Measurements from ENCODE around the gene CDH23. TPM values are rescaled to one million over a fixed set of nuclear protein-coding genes. Genes with fewer than 3 reads are reported as not detected.

The CDH23 gene
- total RNA-seq, 1 experiment from 2014 or later: not detected

GRCh38 chr10:71751515-71752224 lies 354.9 kb downstream of the CDH23 start:
- Histone ChIP-seq H3K27ac (ENCODE audit: low read length) (no peak overlapping the region), H3K9ac (ENCODE audit: low read length) (no peak overlapping the region), H3K4me1 (ENCODE audit: insufficient read depth, low read length) (no peaks in the 10 kb centered on the region), H4K20me1 (ENCODE audit: low read length) (no peaks in the 10 kb centered on the region), H3K4me2 (ENCODE audit: low read length) (no peak overlapping the region), H3F3A (ENCODE audit: low read length, unreplicated experiment) (no peaks in the 10 kb centered on the region), H2AFZ (ENCODE audit: low read length) (no peak overlapping the region), H3K79me2 (ENCODE audit: low read length) (no peaks in the 10 kb centered on the region), H3K36me3 (ENCODE audit: low read depth, low read length) (no peaks in the 10 kb centered on the region), H3K4me3 (ENCODE audit: low read length) (no peak overlapping the region), H3K27me3 (ENCODE audit: low read length) (no peaks in the 10 kb centered on the region), H3K9me2 (replicated peaks; ENCODE audit: low read length) (no peaks in the 10 kb centered on the region), H3K9me3 (ENCODE audit: low read length) (no peaks in the 10 kb centered on the region)
- TF ChIP-seq EZH2 (IDR thresholded peaks at IDR 0.05; ENCODE audit: low read length, unreplicated experiment) (no peak), CTCF (conservative IDR thresholded peaks at IDR 0.05; ENCODE audit: low read depth, low read length) (no peak), EZH2phosphoT487 (IDR thresholded peaks at IDR 0.05; ENCODE audit: borderline replicate concordance, low read length) (no peak)
- POLR2A ChIA-PET (ENCODE audit: unreplicated experiment): interaction anchor here (0.6 kb wide), 1 partner anchor 85 kb away, joined by 3 read pairs; no protein-coding TSS in a partner anchor
- intact Hi-C loops (cut with micrococcal nuclease): no loop called here
- BruUV-seq (replicated peaks): no TSS peak
- DNase-seq (no peak), ATAC-seq (no peak)
- CTCF ChIA-PET: no interaction called here

- Histone ChIP-seq H3K27ac (ENCODE audit: low read length) (no peak overlapping the region), H3K4me1 (ENCODE audit: insufficient read depth, low read length) (no peaks in the 10 kb centered on the region), H3K9ac (ENCODE audit: low read length) (no peak overlapping the region), H2AFZ (ENCODE audit: low read length) (no peak overlapping the region), H3K79me2 (ENCODE audit: low read length) (no peaks in the 10 kb centered on the region), H3K9me3 (ENCODE audit: low read length) (no peaks in the 10 kb centered on the region), H3K27me3 (ENCODE audit: low read length) (no peaks in the 10 kb centered on the region), H3F3A (ENCODE audit: low read length, unreplicated experiment) (no peaks in the 10 kb centered on the region), H3K4me3 (ENCODE audit: low read length) (no peak overlapping the region), H3K36me3 (ENCODE audit: low read depth, low read length) (no peaks in the 10 kb centered on the region), H4K20me1 (ENCODE audit: low read length) (no peaks in the 10 kb centered on the region), H3K4me2 (ENCODE audit: low read length) (no peak overlapping the region), H3K9me2 (replicated peaks; ENCODE audit: low read length) (no peaks in the 10 kb centered on the region)
- TF ChIP-seq EZH2phosphoT487 (IDR thresholded peaks at IDR 0.05; ENCODE audit: borderline replicate concordance, low read length) (no peak), EZH2 (IDR thresholded peaks at IDR 0.05; ENCODE audit: low read length, unreplicated experiment) (no peak), CTCF (conservative IDR thresholded peaks at IDR 0.05; ENCODE audit: low read depth, low read length) (no peak)
- ChIA-PET POLR2A (ENCODE audit: unreplicated experiment) (no interaction called here), CTCF (no interaction called here)
- DNase-seq (no peak), ATAC-seq (no peak)
- intact Hi-C loops (cut with micrococcal nuclease): no loop called here
- BruUV-seq (replicated peaks): no TSS peak
Observed at GRCh38 chr10:71752391-71753090, 355.8 kb downstream of the CDH23 start.
